SHP77 treated with DMSO at 0.1 percent for 48 hours (cell line): Measurements from ENCODE around the gene TREX2.

ENCODE experiments used
- DNase-seq: peaks from one replicate; lab custom pipeline; 2025; lab: John Stamatoyannopoulos, UW

The TREX2 gene

GRCh38 chrX:153456161-153456560 lies 10.3 kb upstream of the TREX2 start:
- no peak for DNase-seq

DNA sequence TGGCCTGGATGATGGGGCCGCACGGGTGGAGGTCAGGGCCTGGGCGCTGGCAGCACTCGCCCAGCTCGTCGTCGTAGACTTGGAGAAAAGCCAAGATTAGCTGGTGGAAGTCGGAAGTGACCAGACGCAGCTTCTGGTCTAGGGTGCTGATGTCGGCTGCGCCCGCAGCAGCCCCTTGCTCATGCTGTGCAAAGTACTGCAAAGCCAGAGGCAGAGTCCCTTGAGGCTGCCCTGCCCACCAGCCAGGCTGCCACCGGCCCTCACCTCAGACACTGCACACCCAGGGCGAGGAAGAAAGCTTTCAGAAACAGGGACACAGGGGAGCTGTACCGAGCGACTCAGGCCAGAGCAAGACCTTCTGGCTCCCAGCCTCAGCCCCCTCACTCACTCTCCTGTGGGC lies 9.7 kb upstream of the TREX2 start:
- no peak for DNase-seq

DNA sequence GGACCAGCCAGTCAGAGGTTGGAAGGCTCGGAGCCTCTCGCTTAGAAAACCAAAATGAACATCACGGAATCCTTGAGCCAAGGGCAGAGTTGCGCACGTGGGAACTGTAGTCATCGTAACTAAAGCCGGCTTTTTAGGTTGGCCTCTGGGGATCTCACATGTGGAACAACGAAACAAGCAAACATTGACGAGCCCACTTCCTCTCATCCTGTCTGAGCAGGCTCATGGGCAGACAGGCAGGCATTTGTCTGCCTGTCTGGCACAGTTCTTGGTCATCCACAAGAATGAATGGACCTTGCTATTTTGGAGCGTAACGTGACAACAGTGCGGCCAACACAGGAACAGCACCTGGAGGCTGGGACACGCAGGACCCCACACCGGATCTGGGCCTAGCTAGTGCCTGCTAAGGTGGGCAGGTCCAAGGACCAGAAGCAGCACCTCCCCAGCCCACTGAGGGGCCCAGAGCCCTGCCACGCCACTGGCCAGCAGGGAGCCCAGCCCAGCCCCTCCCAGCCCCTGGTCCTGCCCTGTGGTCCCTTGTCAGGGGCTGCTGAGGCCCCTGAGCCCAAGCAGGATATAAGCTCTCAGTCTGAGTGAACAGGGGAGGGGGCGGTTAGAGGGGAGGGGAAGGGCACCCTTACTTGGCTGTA lies 9.2 kb upstream of the TREX2 start:
- DNase-seq = no peak

GRCh38 chrX:153450949-153451277 lies 5.1 kb upstream of the TREX2 start:
- DNase-seq = no peak

GRCh38 chrX:153450114-153450948 lies 4.5 kb upstream of the TREX2 start:
- DNase-seq = no peak

GRCh38 chrX:153449368-153450113 lies 3.7 kb upstream of the TREX2 start:
- DNase-seq = no peak

DNA sequence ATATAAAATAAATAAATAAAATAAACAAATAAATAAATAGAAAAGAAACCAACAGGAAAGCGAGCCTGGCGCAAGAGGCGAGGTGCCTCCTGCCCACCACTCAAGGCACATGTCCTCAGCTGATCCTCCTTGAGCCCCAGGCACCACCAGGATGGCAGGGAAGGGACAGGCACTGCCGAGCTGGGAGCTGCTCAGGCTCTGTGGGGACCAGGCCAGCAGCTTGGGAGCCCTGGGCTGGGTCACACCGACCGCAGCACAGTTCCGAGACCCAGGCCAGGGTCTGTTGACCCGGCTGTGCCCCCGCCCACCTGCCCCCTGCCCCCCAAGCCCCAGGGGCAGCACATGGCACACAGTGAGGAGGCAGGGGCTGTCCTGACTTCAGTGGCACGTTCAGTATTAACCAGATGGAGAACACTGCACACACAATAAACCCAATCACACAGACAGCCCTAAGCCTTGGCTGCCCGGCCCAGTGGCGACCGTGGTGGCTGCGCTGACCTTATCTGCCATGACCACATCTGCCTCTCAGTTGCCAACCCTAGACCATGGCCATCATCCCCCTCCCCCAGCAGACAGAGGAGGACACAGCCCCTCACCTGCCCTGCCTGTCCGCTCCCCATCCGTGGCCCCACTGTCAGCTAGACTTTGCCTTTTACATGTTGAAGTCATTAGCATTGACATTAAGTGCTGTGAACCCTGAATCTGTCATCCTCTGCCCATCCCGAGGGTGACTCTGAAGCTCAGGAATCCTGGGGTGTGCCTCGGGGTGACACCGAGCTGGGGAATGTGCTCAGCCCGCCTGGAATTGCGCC lies 2.9 kb upstream of the TREX2 start:
- no peak for DNase-seq

DNA sequence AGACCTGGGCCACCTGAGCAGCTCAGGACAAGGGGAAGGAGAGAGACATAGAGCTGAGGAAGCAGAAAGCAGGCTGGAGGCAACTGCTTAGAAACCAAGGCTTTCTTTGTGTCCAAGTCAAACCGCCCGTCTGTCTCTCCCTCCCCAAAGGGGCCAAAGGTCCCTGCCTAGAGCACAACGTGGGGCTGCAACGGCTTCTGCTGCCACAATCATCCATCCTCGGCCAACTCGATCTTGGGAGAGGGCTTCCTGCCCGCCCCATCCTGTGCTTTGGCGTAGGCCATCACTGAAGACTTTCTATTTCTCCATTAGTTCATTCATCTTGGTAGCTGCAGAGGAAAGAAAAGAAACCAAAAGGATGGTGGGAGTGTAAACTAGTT lies 1.7 kb upstream of the TREX2 start:
- no peak for DNase-seq

DNA sequence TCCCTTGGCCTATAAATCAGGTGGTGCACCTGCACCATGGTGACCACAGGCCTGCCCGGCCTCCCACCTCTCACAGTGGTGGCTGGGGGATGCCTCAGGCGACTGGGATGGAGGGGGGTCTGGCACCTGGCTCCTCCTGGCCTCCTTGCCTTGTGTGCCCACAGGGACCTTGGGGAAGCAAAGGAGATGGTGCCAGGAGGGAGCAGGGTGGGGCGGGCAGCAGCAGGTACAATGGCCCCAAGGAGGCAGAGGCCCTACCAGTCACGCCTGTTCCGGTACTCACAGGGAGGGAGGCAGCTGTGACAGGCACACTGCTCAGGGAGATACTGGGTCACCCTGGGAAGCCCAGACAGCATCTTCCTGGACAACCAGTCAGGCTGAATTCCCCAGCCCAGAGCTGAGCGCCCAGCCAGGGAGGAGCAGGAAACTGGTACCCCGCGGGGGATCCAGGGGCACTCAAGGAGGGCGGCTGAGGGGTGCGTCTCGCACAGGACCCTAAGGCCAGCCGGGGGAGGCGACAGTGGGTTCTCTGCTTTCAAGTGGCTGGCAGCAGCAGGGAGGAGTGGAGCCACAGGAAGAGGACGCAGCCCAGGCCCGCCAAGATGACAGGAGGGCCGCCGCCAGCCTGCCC lies 1.2 kb upstream of the TREX2 start:
- DNase-seq = no peak

DNA sequence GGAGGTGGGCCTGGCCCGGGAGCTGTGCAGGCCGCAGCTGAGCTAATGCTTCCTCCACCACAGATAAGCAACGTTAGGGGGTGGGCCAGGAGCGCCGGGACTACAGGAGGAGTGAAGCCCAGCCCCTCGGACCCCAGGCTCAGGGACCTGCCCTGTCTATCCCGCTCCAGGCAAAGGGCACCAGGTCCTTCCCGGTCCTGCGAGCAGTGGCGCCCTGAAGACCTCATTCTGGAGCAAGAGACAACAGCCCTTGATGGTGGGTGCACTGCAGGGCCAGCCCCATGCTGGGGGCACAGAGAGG lies 730 bp upstream of the TREX2 start:
- no peak for DNase-seq

- DNase-seq = no peak
Observed at GRCh38 chrX:153445106-153445855, 575 bp downstream of the TREX2 start.

DNA sequence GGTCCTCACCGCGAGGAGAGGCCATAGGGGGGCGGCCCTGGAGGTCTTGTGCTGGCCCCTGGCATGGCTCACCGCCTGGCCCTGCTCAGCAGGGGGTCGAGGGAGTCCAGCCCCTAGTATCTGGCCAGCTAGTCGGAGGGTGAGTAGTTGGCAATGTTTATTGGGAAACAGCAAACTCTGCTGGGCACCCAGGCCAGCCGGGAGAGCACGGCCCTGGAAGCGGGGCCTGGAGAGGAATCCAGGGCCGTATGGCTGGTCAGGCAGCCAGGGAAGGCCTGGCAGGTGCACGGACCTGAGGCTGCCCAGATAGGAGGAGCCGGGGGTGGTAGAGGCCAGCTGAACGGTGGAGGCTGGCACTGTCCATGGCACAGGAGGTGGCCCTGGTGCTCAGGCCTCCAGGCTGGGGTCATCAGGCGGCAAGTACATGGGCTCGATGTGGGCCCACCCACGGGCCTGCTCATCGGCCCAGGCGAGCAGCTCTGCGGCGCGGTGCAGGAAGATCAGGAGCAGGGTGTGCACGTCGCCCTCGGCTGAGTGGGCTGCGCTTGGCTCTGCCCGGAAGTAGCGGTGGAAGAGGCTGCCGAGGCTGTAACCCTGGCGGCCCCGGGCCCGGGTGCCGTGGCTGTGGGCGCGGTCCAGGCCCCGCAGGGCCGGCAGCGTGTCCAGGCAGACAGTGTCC lies 1.4 kb downstream of the TREX2 start:
- DNase-seq = no peak

GRCh38 chrX:153443476-153444332 lies 2.2 kb downstream of the TREX2 start:
- DNase-seq = no peak

DNA sequence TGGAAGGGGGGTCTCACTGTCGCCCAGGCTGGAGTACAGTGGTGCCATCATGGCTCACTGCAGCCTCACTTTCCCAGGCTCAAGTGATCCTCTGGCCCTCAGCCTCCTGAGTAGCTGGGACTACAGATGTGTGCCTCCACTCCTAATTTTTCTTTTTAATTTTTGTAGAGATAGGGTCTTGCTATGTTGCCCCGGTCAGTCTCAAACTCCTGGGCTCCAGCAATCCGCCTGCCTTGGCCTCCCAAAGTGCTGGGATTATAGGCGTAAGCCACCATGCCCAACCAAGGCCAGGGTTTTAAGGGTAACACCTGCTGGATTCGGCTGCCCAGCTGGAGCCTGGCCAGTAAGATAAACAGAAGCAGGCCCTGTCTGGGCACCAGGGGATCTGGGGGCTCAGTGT lies 3.4 kb downstream of the TREX2 start:
- no peak for DNase-seq

- no peak for DNase-seq
Observed at GRCh38 chrX:153441981-153442380, 3.9 kb downstream of the TREX2 start.

- DNase-seq = no peak
Observed at GRCh38 chrX:153441296-153441695, 4.6 kb downstream of the TREX2 start.

- no peak for DNase-seq
Observed at GRCh38 chrX:153440556-153441135, 5.2 kb downstream of the TREX2 start.

GRCh38 chrX:153439977-153440376 lies 5.9 kb downstream of the TREX2 start:
- DNase-seq = no peak

- DNase-seq = no peak
Observed at GRCh38 chrX:153438532-153438931, 7.3 kb downstream of the TREX2 start.
